ENCODE measurements around the gene KCNJ18.
"Not testable (repeated sequence)": the region's sequence is repeated elsewhere in the genome, so short reads cannot be mapped to it uniquely, and the experiment has no call there.

The KCNJ18 gene

DNA sequence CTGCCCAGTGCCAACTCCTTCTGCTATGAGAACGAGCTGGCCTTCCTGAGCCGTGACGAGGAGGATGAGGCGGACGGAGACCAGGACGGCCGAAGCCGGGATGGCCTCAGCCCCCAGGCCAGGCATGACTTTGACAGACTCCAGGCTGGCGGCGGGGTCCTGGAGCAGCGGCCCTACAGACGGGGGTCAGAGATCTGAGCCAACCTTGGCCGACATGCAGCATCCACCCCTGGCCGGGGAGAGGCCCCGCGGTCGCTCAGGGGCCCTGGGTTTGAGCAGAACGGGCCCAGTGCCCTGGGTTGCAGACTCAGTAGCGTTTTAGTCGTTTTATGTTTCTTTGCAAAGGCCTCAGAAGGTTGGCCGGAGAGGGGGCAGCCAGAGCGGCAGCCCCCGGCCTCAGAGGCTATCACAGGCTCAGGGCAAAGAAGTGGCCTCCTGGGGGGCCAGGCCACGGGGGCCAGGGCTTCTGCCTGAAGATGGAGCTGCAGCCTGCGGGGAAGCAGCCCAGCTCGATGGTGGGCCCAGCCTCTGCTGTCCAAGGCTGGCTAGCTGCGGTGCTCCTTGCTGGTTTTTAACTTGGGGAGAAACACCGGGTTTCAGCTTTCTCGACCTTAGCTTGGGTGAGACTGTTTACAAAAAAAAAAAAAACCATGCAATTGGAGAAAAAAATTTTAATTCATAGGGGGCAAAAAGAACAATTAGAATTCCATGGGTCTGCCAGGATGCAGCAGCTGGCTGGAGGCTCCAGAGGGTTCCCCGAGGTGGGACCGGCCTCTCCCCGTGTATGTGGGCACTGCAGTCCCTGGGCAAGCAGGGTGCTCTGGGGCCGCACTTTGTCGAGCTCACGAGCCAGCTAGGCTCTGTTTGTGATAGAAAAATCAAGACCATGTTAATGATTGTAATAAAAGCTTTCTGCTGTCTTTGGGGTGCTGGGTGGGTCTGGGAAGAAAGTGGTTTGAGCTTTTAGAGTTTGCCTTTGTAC is 11.9 kb downstream of the KCNJ18 start:
- not testable (repeated sequence) for H3K36me3 Mint-ChIP-seq (ENCODE audit: low read depth); H3K27ac Mint-ChIP-seq; H3K9me3 Mint-ChIP-seq; H3K4me1 Mint-ChIP-seq (ENCODE audit: low read depth); H3K27me3 Mint-ChIP-seq; H3K4me3 Mint-ChIP-seq

DNA sequence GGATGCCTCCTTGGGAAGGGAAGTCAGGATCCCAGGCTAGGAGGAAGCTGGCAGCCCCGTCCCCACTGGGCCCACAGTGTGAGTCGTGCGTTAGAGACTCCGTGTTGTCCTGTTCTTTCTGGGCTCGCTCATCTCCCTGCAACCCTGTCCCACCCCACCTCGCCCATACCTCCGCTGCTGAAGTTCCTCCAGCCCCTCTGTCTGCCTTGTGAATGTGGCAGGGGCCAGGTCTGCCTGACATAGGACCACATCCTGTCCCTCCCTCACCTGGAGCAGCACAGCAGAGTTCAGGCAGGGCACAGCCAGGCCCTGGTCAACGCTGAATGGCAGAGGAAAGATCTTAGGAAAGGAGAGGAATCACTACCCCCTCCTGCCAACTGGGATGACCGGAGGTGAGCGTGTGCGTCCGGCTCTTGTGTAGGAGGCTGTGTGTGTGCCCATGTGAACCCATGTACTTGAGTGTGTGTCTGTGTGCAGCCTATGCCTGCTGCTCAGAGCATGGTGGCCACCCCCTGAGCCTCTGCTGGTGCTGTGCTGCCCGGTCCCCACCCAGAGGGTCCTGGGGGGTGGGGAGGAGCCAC is 12.8 kb downstream of the KCNJ18 start:
- Mint-ChIP-seq H3K27me3 (no peaks in the 10 kb centered on the region), H3K9me3 (no peaks in the 10 kb centered on the region), H3K36me3 (ENCODE audit: low read depth) (no peaks in the 10 kb centered on the region), H3K4me3 (no peak overlapping the region), H3K4me1 (ENCODE audit: low read depth) (no peaks in the 10 kb centered on the region), H3K27ac (no peak overlapping the region)

DNA sequence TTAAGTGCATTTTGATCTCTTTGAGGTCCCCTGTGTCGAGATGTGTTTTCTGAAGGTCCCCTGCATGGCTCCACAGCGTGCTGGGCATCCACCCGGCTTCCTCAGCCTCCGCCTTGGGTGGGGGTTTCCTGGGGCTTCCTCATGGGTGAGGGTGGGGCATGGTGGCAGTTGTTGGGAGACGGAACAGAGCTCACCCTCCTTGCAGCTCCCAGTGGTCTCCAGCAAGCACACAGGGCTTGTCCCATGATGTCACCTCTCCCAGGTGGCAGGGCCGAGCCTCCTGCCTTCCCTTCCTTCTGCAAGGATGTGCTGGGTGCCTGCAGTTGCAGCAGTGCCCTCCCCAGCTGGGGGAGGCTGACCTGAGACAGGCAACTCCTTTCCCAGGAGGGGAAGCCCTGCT is 13.4 kb downstream of the KCNJ18 start:
- H3K4me3 Mint-ChIP-seq, result not testable (repeated sequence)

DNA sequence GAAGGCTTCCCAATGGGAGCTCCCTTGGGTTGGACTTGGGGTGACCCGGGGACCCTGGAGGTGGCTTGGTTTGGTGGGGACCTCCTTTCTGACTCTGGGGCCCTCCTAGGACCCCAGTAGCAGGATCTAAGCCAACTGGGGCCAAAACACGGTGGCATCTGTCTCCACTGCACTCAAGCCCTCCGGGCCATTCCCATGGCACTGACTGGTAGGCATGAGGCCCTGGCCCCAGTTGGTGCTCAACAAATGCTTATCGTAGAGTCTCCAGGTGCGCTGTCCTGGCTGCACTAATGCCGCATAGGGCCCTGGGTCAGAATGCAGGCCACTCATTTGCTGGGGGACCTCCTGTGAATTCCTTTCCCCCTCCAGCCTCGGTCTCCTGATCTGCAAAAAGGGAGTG is 14.2 kb downstream of the KCNJ18 start:
- H3K36me3 Mint-ChIP-seq (ENCODE audit: low read depth); H3K27ac Mint-ChIP-seq; H3K9me3 Mint-ChIP-seq; H3K4me3 Mint-ChIP-seq; H3K4me1 Mint-ChIP-seq (ENCODE audit: low read depth); H3K27me3 Mint-ChIP-seq: not testable (repeated sequence)

More for the DNA sequence above, 13.4 kb downstream of the KCNJ18 start:
- not testable (repeated sequence) for H3K4me1 Mint-ChIP-seq (ENCODE audit: low read depth); H3K27ac Mint-ChIP-seq; H3K9me3 Mint-ChIP-seq; H3K36me3 Mint-ChIP-seq (ENCODE audit: low read depth); H3K27me3 Mint-ChIP-seq

DNA sequence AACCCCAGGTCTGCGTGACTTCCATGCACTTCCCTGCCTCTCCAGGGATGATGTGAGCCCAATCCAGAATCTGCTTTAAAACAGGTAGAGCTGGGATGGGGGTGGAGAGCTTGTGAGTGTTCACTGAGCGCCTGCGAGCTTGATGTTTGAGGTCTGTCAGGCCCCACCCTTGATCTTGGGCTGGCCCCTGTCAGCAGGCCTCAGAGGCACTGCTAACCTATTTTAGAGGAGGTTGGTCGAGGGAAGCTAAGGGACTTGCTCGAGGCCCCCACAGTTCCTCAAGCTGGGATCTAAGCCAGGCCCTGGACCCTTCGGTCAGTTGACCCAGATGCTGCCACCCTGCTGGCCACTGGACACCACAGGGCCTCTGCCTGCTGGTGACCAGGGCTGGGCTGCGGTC is 14.8 kb downstream of the KCNJ18 start:
- H3K4me3 Mint-ChIP-seq; H3K4me1 Mint-ChIP-seq (ENCODE audit: low read depth); H3K27ac Mint-ChIP-seq; H3K9me3 Mint-ChIP-seq; H3K36me3 Mint-ChIP-seq (ENCODE audit: low read depth); H3K27me3 Mint-ChIP-seq: not testable (repeated sequence)

DNA sequence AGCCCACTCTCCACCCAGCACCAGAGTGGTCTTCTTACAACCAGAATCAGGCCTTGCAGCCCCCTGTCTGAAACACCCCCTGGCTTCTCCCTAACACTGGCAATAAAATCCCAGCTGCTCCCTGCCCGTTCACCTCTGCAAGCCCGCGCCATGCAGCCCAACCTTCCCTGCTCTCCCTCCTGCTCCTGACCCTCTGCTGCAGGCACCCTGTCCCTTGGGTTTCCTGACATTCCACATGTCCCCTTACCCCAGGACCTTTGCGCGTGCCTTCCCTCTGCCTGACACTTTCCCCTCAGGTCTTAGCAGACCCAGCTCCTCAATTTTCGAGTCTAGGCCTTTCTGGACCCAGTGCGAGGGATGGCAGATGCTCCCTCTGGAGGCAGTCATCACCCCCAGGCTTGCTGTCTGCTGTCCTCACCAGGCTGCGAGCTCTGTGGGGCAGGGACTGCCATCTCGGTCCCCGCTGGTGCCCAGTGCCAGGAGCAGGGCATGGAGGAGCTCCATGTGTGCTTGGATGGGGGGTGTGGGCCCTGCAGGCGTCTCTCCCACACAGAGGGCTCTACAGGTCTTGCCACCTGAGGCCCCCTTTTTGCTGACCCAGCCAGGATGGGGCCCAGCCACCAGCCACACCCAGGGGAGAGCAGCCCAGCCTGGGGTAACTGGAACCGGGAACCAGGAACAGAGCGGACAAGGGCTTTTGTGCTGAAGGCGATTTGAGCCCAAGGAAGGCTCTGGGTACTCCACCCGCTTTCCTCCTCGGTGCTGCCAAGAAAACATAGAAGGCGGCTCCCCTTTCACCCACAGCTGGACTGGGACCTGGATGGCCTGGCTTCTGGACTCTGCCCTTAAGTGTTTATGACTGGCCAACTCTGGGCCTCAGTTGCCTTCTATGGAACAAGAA is 15.6 kb downstream of the KCNJ18 start:
- H3K27ac Mint-ChIP-seq, H3K4me3 Mint-ChIP-seq, H3K9me3 Mint-ChIP-seq: not testable (repeated sequence)

DNA sequence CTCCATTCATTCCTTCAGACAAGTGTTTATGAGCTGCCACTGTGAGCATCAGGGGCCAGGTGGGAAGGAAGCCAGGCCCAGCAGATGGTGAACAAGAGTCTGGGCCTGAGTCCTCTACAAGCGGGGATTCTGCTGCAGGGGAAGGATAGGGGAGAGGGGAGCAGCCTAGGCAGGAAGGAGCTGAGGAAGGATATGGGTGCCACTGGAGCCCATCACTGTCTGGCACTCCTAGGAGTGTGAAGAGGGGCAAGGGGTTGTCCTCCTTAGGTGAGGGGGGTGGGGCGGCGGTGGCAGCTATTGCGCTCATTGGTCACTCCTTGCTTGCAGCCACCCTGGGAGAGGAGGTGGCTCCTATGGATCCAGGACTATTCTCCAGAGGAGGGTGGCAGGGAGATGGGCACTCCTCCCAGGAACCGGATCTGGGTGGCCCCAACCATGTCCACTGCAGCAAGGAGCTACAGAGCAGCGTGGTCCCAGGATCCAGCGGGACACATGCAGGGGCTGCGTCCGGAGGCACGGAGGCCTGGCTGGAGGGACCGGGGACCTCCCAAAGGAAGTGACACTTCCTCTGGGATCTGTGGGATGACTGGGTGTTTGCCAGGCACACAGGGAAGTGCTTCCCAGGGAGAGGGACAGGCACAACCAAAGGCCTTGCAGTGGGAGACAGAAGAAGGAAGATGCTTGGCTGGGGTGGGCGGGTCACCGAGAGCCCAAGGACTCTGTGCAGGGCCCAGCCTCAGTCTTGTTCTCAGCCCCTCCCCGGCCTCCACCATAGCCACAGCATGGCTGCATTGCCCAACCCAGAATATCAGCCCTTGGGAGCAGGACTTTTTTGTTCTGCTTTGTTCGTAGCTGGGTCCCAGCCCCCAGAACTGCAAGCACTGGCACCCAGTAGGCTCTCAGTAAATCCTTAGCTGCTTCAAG is 16.6 kb downstream of the KCNJ18 start:
- not testable (repeated sequence) for H3K27ac Mint-ChIP-seq; H3K36me3 Mint-ChIP-seq (ENCODE audit: low read depth); H3K9me3 Mint-ChIP-seq; H3K27me3 Mint-ChIP-seq; H3K4me3 Mint-ChIP-seq; H3K4me1 Mint-ChIP-seq (ENCODE audit: low read depth)

More for the DNA sequence above, 15.6 kb downstream of the KCNJ18 start:
- H3K4me1 Mint-ChIP-seq (ENCODE audit: low read depth); H3K36me3 Mint-ChIP-seq (ENCODE audit: low read depth); H3K27me3 Mint-ChIP-seq: not testable (repeated sequence)

DNA sequence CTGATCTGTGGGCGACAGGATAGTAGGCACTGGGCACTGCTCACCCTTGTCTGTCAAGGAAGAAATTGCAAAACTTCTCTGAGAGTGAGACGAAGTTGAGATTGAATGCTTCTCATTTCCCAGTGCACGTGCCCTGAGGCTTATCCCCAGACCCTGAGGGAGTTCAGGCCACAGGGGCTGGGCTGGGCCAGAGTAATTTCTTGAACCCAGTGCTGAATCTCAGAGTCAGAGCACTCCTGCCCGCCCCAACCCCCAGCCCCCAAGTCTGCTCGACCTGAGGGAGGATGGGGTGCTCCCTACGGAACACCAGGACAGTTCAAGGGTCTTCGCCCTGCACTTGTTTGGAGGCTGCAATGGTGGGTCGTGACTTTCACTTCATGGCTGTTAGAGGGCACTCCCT is 17.7 kb downstream of the KCNJ18 start:
- H3K36me3 Mint-ChIP-seq (ENCODE audit: low read depth); H3K27me3 Mint-ChIP-seq; H3K9me3 Mint-ChIP-seq; H3K27ac Mint-ChIP-seq; H3K4me1 Mint-ChIP-seq (ENCODE audit: low read depth); H3K4me3 Mint-ChIP-seq: not testable (repeated sequence)

DNA sequence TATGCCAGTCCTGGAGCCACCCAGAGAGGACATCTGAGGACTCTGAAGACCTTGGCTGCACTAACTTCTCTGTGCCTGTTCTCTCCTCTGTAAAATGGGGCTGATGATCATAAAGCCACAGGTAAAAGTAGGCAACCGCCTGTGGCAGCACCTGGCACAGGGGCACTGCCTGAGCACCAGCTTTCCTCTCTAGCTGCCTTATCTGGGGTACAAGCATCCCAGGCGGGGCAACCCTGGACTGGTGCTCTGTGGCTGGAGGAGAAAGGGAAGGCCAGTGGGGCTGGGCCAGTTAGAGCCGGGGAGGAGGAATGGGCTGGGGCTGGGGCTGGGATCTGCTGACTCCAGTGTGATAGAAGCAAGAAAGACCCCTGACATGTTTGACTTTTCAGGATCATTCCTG is 18.2 kb downstream of the KCNJ18 start:
- not testable (repeated sequence) for H3K36me3 Mint-ChIP-seq (ENCODE audit: low read depth); H3K27me3 Mint-ChIP-seq; H3K9me3 Mint-ChIP-seq; H3K4me1 Mint-ChIP-seq (ENCODE audit: low read depth); H3K27ac Mint-ChIP-seq; H3K4me3 Mint-ChIP-seq

DNA sequence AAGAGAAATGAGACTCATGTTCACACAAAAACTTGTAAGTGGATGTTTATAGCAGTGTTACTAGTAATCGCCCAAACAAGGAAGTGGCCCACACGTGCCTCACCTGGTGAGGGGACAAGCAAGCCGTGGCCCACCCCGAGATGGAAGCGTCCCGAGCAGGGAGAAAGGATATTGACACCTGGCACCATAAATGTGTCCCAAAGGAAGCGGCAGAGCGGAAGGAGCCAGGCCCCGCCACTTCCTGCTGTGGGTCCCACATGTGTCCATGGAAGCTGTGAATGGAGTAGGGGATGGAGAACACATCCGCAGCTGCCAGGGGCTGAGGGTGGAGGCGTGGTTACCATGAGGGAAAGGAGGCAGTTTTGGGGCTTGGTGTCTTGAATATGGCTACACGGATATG is 18.9 kb downstream of the KCNJ18 start:
- Mint-ChIP-seq H3K27me3 (no peaks in the 10 kb centered on the region), H3K4me3 (no peak overlapping the region), H3K27ac (no peak overlapping the region), H3K36me3 (ENCODE audit: low read depth) (no peaks in the 10 kb centered on the region), H3K4me1 (ENCODE audit: low read depth) (no peaks in the 10 kb centered on the region), H3K9me3 (no peaks in the 10 kb centered on the region)

DNA sequence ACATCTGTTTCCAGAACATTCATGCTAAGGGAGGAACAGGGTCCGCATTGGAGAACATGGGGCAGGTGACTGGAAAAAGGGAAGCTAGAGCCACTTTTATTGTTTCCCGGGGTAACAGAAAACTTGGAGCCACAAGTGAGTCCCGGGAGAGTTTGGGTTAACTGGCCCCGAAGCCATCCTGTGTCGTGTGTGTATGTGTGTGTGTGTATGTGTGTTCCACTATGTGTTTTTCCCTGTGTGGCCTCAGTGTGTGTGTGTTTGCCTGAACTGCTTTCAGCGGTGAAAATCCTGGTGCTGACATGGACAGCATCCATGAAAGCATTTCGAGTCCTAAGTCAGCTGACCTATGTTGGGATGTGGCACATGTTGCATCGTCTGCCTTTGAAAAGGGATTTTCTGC is 20.7 kb downstream of the KCNJ18 start:
- H3K36me3 Mint-ChIP-seq (ENCODE audit: low read depth); H3K27ac Mint-ChIP-seq; H3K9me3 Mint-ChIP-seq; H3K4me1 Mint-ChIP-seq (ENCODE audit: low read depth); H3K4me3 Mint-ChIP-seq; H3K27me3 Mint-ChIP-seq: not testable (repeated sequence)

DNA sequence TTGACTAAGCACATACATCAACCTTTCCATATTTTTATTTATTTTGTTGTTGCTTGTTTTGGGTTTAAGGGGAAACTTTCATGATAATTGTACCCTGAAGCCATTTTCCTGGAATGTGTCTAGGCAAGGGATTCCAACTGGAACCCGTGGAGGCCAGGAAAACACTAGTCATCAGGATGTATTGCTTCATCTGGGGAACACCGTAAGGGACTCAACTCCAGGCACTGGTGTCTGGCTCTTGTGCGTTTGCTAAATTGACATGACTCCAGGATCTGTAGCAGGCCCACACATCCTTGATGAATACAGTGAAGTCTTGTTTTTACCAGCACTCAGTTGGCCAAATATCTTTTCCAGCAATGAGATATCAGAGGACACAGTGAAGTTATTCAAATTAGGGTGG is 21.3 kb downstream of the KCNJ18 start:
- H3K27ac Mint-ChIP-seq, result not testable (repeated sequence)

DNA sequence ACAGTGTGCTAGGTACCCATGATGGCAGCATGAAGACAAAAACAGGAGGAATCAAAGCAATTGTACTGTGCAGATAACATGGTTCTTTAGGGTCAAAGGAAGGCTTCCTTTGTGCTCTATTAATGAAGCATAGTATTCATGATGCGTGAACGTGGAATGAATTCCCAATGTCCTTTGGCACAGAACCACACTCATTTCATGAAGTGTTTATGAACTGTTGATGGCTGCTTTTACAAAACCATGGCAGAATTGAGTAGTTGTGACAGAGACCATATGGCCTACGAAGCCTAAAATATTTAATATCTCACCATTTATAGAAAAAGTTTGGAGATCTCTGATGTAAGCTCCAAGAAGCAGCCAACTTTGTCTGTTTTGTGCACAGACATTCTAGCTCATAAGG is 22.4 kb downstream of the KCNJ18 start:
- not testable (repeated sequence) for H3K36me3 Mint-ChIP-seq (ENCODE audit: low read depth); H3K27ac Mint-ChIP-seq; H3K9me3 Mint-ChIP-seq; H3K4me1 Mint-ChIP-seq (ENCODE audit: low read depth); H3K27me3 Mint-ChIP-seq; H3K4me3 Mint-ChIP-seq

More for the DNA sequence above, 21.3 kb downstream of the KCNJ18 start:
- H3K36me3 Mint-ChIP-seq (ENCODE audit: low read depth); H3K27me3 Mint-ChIP-seq; H3K4me1 Mint-ChIP-seq (ENCODE audit: low read depth); H3K4me3 Mint-ChIP-seq; H3K9me3 Mint-ChIP-seq: not testable (repeated sequence)

DNA sequence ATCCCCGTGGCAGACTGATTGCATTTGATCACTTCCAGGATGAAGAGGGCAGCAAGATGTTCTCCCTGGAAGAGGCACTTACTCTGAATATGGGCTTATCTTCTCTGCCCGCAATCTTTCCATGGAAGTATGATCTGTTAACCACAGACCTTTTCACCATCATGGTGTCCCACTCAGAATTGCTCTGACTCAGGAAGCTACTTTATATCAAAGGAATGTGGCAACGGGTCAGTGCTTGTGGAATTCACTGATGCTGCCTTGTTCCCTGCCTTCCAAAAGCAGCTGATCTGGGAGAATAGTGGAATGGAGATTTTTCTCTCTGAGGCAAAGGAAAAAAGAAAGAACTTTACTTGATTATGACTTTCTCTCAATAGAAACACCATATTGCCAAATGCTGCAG is 23.6 kb downstream of the KCNJ18 start:
- not testable (repeated sequence) for H3K27me3 Mint-ChIP-seq; H3K9me3 Mint-ChIP-seq; H3K4me3 Mint-ChIP-seq; H3K36me3 Mint-ChIP-seq (ENCODE audit: low read depth); H3K27ac Mint-ChIP-seq; H3K4me1 Mint-ChIP-seq (ENCODE audit: low read depth)
